DOHH2 (cell line): ENCODE data around the gene PGBD4.

Experiments
- H3F3A ChIP-seq: fragments of 200-600 bp; sonication (generic), shearing (Covaris generic); 2 replicates; pipeline ENCODE4 v1.6.0; 2016; ENCODE audit warnings: antibody characterized with exemption, mild to moderate bottlenecking; ENCODE audit not compliant: control insufficient read depth, insufficient read depth
- H3K27ac ChIP-seq: fragments of 200-600 bp; sonication (generic); 2 replicates; pipeline ENCODE4 v1.5.1; 2014; ENCODE audit warnings: low read depth, mild to moderate bottlenecking, low read length, moderate library complexity
- H3K27me3 ChIP-seq: fragments of 200-600 bp; sonication (generic); 2 replicates; pipeline ENCODE4 v1.6.1; 2014; ENCODE audit warnings: mild to moderate bottlenecking, low read length, mixed read lengths; ENCODE audit not compliant: control insufficient read depth
- H3K36me3 ChIP-seq: fragments of 200-600 bp; sonication (generic); 2 replicates; pipeline ENCODE4 v1.6.1; 2014; ENCODE audit warnings: mild to moderate bottlenecking, low read length, moderate library complexity, mixed read lengths; ENCODE audit not compliant: control insufficient read depth
- H3K4me1 ChIP-seq: fragments of 200-600 bp; sonication (generic); 2 replicates; pipeline ENCODE4 v1.6.1; 2014; ENCODE audit warnings: mild to moderate bottlenecking, low read length, mixed read lengths; ENCODE audit not compliant: control insufficient read depth
- H3K4me2 ChIP-seq: fragments of 200-600 bp; sonication (generic); 2 replicates; pipeline ENCODE4 v1.6.0; 2014; ENCODE audit warnings: mild to moderate bottlenecking, low read length, moderate library complexity
- H3K4me3 ChIP-seq: fragments of 200-600 bp; sonication (generic); 2 replicates; pipeline ENCODE4 v1.5.1; 2014; ENCODE audit warnings: mild to moderate bottlenecking, low read length, mixed read lengths
- H3K79me2 ChIP-seq: fragments of 200-600 bp; sonication (generic); 2 replicates; pipeline ENCODE4 v1.6.1; 2014; ENCODE audit warnings: mild to moderate bottlenecking, low read length, mixed read lengths; ENCODE audit not compliant: control insufficient read depth
- H3K9me2 ChIP-seq: fragments of 200-600 bp; sonication (generic); replicated peaks from 2 replicates; pipeline ENCODE4 v1.6.1; 2014; ENCODE audit warnings: mild to moderate bottlenecking, low read length, mixed read lengths; ENCODE audit not compliant: control insufficient read depth
- H3K9me3 ChIP-seq: fragments of 200-600 bp; sonication (generic); 2 replicates; pipeline ENCODE4 v1.6.1; 2014; ENCODE audit warnings: antibody characterized with exemption, low read length, mixed read lengths; ENCODE audit not compliant: control insufficient read depth, insufficient read depth
- H4K20me1 ChIP-seq: fragments of 200-600 bp; sonication (generic); 2 replicates; pipeline ENCODE4 v1.6.0; 2014; ENCODE audit warnings: low read depth, mild to moderate bottlenecking, antibody characterized with exemption, low read length, moderate library complexity; ENCODE audit not compliant: control insufficient read depth, insufficient read depth
- CTCF ChIP-seq: fragments of 200-600 bp; sonication (generic); IDR thresholded peaks from one replicate; pipeline ENCODE4 v1.5.1; 2014; ENCODE audit warnings: antibody characterized with exemption, mild to moderate bottlenecking, low read depth, low read length; ENCODE audit not compliant: poor library complexity, severe bottlenecking
- EZH2phosphoT487 ChIP-seq: fragments of 200-600 bp; sonication (generic); IDR thresholded peaks from 2 replicates; pipeline ENCODE4 v1.6.1; 2017; ENCODE audit warnings: borderline replicate concordance, mild to moderate bottlenecking, antibody characterized with exemption, low read length, moderate library complexity, mixed read lengths

PGBD4 gene

GRCh38 chr15:34076785-34077184 lies 25.1 kb upstream of the PGBD4 start:
- no peaks in the 10 kb centered on the region for H3K9me2 ChIP-seq
- no peaks in the 10 kb centered on the region for H3K4me1 ChIP-seq
- H3K9me3 ChIP-seq = no peaks in the 10 kb centered on the region
- no peaks in the 10 kb centered on the region; the same call in 1 of the 2 replicates for H3F3A ChIP-seq
- H3K79me2 ChIP-seq = no peaks in the 10 kb centered on the region
- no peaks in the 10 kb centered on the region for H3K36me3 ChIP-seq
- no peak overlapping the region for H3K27ac ChIP-seq
- H4K20me1 ChIP-seq = no peaks in the 10 kb centered on the region
- no peak overlapping the region for H3K4me3 ChIP-seq
- no peak for TF ChIP-seq EZH2phosphoT487
- no peak for TF ChIP-seq CTCF
- H3K27me3 ChIP-seq = no peaks in the 10 kb centered on the region
- no peak overlapping the region for H3K4me2 ChIP-seq

- Histone ChIP-seq H3K4me1 (no peaks in the 10 kb centered on the region), H3K36me3 (peaks cover 6% of the 10 kb centered on the region), H3K79me2 (no peaks in the 10 kb centered on the region), H3K9me2 (no peaks in the 10 kb centered on the region), H3K9me3 (no peaks in the 10 kb centered on the region), H3K27ac (no peak overlapping the region), H3F3A (no peaks in the 10 kb centered on the region; the same call in 1 of the 2 replicates), H3K4me2 (no peak overlapping the region), H4K20me1 (no peaks in the 10 kb centered on the region), H3K27me3 (no peaks in the 10 kb centered on the region), H3K4me3 (no peak overlapping the region)
- TF ChIP-seq EZH2phosphoT487 (no peak), CTCF (no peak)
Measured at GRCh38 chr15:34078900-34079299, 23.0 kb upstream of the PGBD4 start.

- no peak overlapping the region for H3K4me3 ChIP-seq
- H4K20me1 ChIP-seq = no peaks in the 10 kb centered on the region
- H3K4me1 ChIP-seq = no peaks in the 10 kb centered on the region
- H3K9me2 ChIP-seq = no peaks in the 10 kb centered on the region
- H3K27ac ChIP-seq = no peak overlapping the region
- no peaks in the 10 kb centered on the region for H3K9me3 ChIP-seq
- H3K36me3 ChIP-seq = peaks cover 11% of the 10 kb centered on the region
- no peaks in the 10 kb centered on the region; the same call in 1 of the 2 replicates for H3F3A ChIP-seq
- no peak overlapping the region for H3K4me2 ChIP-seq
- H3K27me3 ChIP-seq = no peaks in the 10 kb centered on the region
- TF ChIP-seq CTCF = no peak
- TF ChIP-seq EZH2phosphoT487 = no peak
- H3K79me2 ChIP-seq = no peaks in the 10 kb centered on the region
Measured at GRCh38 chr15:34079904-34080303, 22.0 kb upstream of the PGBD4 start.

- no peaks in the 10 kb centered on the region for H3K79me2 ChIP-seq
- H3K9me2 ChIP-seq = no peaks in the 10 kb centered on the region
- H4K20me1 ChIP-seq = no peaks in the 10 kb centered on the region
- H3K36me3 ChIP-seq = peaks cover 40% of the 10 kb centered on the region
- no peaks in the 10 kb centered on the region for H3K4me1 ChIP-seq
- no peaks in the 10 kb centered on the region for H3K9me3 ChIP-seq
- H3K4me2 ChIP-seq = no peak overlapping the region
- H3K27ac ChIP-seq = no peak overlapping the region
- H3K27me3 ChIP-seq = no peaks in the 10 kb centered on the region
- TF ChIP-seq EZH2phosphoT487 = no peak
- no peak for TF ChIP-seq CTCF
- no peak overlapping the region for H3K4me3 ChIP-seq
- no peaks in the 10 kb centered on the region; the same call in 1 of the 2 replicates for H3F3A ChIP-seq
Measured at GRCh38 chr15:34084086-34084485, 17.8 kb upstream of the PGBD4 start.
